Adrenal gland (tissue), 5 donors: Measurements from ENCODE around the gene TRIP6.

Experiments used
- CTCF ChIP-seq, 6 experiments: fragments of 450-650 bp in 4 of 6; fragments of 200-600 bp in 2 of 6; sonication (generic) in 1 of 6; IDR thresholded peaks; 1 replicate in 5 of 6; 2 replicates in 1 of 6; pipeline versions ENCODE4 v1.5.1 to v1.8.0; 2016 to 2021; ENCODE audit warnings: antibody characterized with exemption in 6 of 6, mild to moderate bottlenecking in 2 of 6, moderate library complexity in 1 of 6
- POLR2A ChIP-seq, 2 donors: fragments of 450-650 bp; IDR thresholded peaks; one replicate each; pipeline ENCODE4 v1.6.1; 2017; ENCODE audit warnings: antibody characterized with exemption in 2 of 2, mild to moderate bottlenecking in 2 of 2, moderate library complexity in 1 of 2
- donor health status: DM: no; HTN: no; CAD: no.

- TF ChIP-seq CTCF (IDR thresholded peaks at IDR 0.05) (peak in 2 of 6 experiments; percentile 25 to 31), POLR2A (IDR thresholded peaks at IDR 0.05) (no peak)
These were observed 41.3 kb upstream of the TRIP6 start for GRCh38 chr7:100825751-100826513.
